ENCODE measurements around the gene TMC3.

GRCh38 chr15:81387621-81388435 lies 13.8 kb upstream of the TMC3 start:
- no peak for TF ChIP-seq POLR2A (IDR thresholded peaks at IDR 0.05)
- TF ChIP-seq POLR2AphosphoS5 (IDR thresholded peaks at IDR 0.05): no peak
- TF ChIP-seq CTCF (IDR thresholded peaks at IDR 0.05): no peak
